HepG2 (cell line): ENCODE measurements around the gene SLC16A5. TPM values are rescaled to one million over a fixed set of nuclear protein-coding genes. Genes with fewer than 3 reads are reported as not detected.
A peak's percentile ranks its signal among the peaks of the same experiment; 100 is the strongest.

Experiments
- CBX2 ChIP-seq, 2 experiments: fragments of 200-600 bp in 1 of 2; sonication (generic); formaldehyde crosslinking in 1 of 2; IDR thresholded peaks; 2 replicates each; pipeline versions ENCODE4 v1.7.0 to v1.8.1; 2018 to 2022; ENCODE audit warnings: low read depth in 2 of 2, low read length in 1 of 2, mild to moderate bottlenecking in 1 of 2, missing genetic modification reagents in 1 of 2
- FOXO4 ChIP-seq: sonication (generic); formaldehyde crosslinking; conservative IDR thresholded peaks from 2 replicates; pipeline ENCODE4 v1.8.1; 2023; ENCODE audit warnings: missing genetic modification reagents
- IRF1 ChIP-seq: sonication (generic); formaldehyde crosslinking; IDR thresholded peaks from 2 replicates; pipeline ENCODE4 v1.4.0; 2020; ENCODE audit warnings: low read depth, mild to moderate bottlenecking, missing genetic modification reagents
- IRF2 ChIP-seq: IDR thresholded peaks from 2 replicates; pipeline ENCODE4 v1.6.1; 2018; ENCODE audit warnings: missing genetic modification reagents, missing compliant biosample characterization
- PHB2 ChIP-seq: fragments of 450-650 bp; IDR thresholded peaks from 2 replicates; pipeline ENCODE4 v1.6.1; 2018; ENCODE audit not compliant: partially characterized antibody
- PHF21A ChIP-seq: sonication (generic); formaldehyde crosslinking; IDR thresholded peaks from 2 replicates; pipeline ENCODE4 v1.5.0; 2020; ENCODE audit warnings: mild to moderate bottlenecking, missing genetic modification reagents
- POGK ChIP-seq: sonication (generic); formaldehyde crosslinking; conservative IDR thresholded peaks from 2 replicates; pipeline ENCODE4 v1.8.0; 2022; ENCODE audit warnings: mild to moderate bottlenecking, moderate library complexity, missing genetic modification reagents
- PPARG ChIP-seq: conservative IDR thresholded peaks from 2 replicates; pipeline ENCODE4 v1.6.1; 2016; ENCODE audit warnings: missing biosample characterization, missing genetic modification reagents
- SPEN ChIP-seq: sonication (generic); formaldehyde crosslinking; IDR thresholded peaks from 2 replicates; pipeline ENCODE4 v1.5.1; 2020; ENCODE audit warnings: low read depth, mild to moderate bottlenecking, missing genetic modification reagents
- TBP ChIP-seq: sonication (generic); formaldehyde crosslinking; IDR thresholded peaks from 2 replicates; pipeline ENCODE4 v1.5.0; 2020; ENCODE audit warnings: missing genetic modification reagents
- ZNF124 ChIP-seq: sonication (generic); formaldehyde crosslinking; IDR thresholded peaks from 2 replicates; pipeline ENCODE4 v1.4.0; 2020; ENCODE audit warnings: missing genetic modification reagents
- ZNF230 ChIP-seq: sonication (generic); formaldehyde crosslinking; IDR thresholded peaks from 2 replicates; pipeline ENCODE4 v1.4.0; 2020; ENCODE audit warnings: mild to moderate bottlenecking, missing genetic modification reagents
- ZNF292 ChIP-seq: sonication (generic); formaldehyde crosslinking; IDR thresholded peaks from 2 replicates; pipeline ENCODE4 v1.8.1; 2022; ENCODE audit warnings: mild to moderate bottlenecking, low read depth, missing genetic modification reagents, borderline replicate concordance
- ZNF549 ChIP-seq: sonication (generic); formaldehyde crosslinking; IDR thresholded peaks from 2 replicates; pipeline ENCODE4 v1.5.0; 2020; ENCODE audit warnings: missing genetic modification reagents
- ZNF619 ChIP-seq: sonication (generic); formaldehyde crosslinking; IDR thresholded peaks from 2 replicates; pipeline ENCODE4 v1.4.0; 2020; ENCODE audit warnings: mild to moderate bottlenecking, missing genetic modification reagents
- ZNF782 ChIP-seq: sonication (generic); formaldehyde crosslinking; IDR thresholded peaks from 2 replicates; pipeline ENCODE4 v1.4.0; 2020; ENCODE audit warnings: missing genetic modification reagents, mild to moderate bottlenecking, borderline replicate concordance
- ZSCAN29 ChIP-seq: sonication (generic); formaldehyde crosslinking; conservative IDR thresholded peaks from 2 replicates; pipeline ENCODE4 v1.4.0; 2020; ENCODE audit warnings: mild to moderate bottlenecking, missing genetic modification reagents
- polyA plus RNA-seq, 8 experiments: library from polyadenylated mRNA; depleted of rRNA in 3 of 8; stranded (reverse) in 7 of 8; unstranded in 1 of 8; fragments of >200 nt; fragmentation: Illumina TruSeq in 4 of 8; extraction: Trizol in 4 of 8; gene quantifications; 2 replicates each; pipeline versions ENCODE4 v1.2.1 to v1.2.3, GENCODE V29; 2011 to 2016; ENCODE audit warnings: low read depth in 4 of 8, missing spikeins in 1 of 8, mixed read lengths in 1 of 8; ENCODE audit not compliant: insufficient read depth in 1 of 8
- total RNA-seq, 5 experiments: library from RNA; depleted of rRNA; stranded (reverse); fragments of >200 nt; fragmentation: Illumina TruSeq; extraction: Trizol; gene quantifications; 2 replicates each; pipeline ENCODE4 v1.2.3, GENCODE V29; 2016; ENCODE audit warnings: low read depth in 1 of 5
- TF ChIP-seq, protein P1 (sequence below): sonication (generic); formaldehyde crosslinking; IDR thresholded peaks from 2 replicates; pipeline ENCODE4 v1.4.0; 2020; ENCODE audit warnings: missing genetic modification reagents
- TF ChIP-seq, protein P2 (sequence below): sonication (generic); formaldehyde crosslinking; IDR thresholded peaks from 2 replicates; pipeline ENCODE4 v1.4.0; 2020; ENCODE audit warnings: missing genetic modification reagents

Gene SLC16A5
- total and polyA plus RNA-seq, 2 of the 13 experiments (the other 11 are each of a cell fraction or from before 2014, with no cell fraction given): 0.69 to 5.6 TPM

DNA sequence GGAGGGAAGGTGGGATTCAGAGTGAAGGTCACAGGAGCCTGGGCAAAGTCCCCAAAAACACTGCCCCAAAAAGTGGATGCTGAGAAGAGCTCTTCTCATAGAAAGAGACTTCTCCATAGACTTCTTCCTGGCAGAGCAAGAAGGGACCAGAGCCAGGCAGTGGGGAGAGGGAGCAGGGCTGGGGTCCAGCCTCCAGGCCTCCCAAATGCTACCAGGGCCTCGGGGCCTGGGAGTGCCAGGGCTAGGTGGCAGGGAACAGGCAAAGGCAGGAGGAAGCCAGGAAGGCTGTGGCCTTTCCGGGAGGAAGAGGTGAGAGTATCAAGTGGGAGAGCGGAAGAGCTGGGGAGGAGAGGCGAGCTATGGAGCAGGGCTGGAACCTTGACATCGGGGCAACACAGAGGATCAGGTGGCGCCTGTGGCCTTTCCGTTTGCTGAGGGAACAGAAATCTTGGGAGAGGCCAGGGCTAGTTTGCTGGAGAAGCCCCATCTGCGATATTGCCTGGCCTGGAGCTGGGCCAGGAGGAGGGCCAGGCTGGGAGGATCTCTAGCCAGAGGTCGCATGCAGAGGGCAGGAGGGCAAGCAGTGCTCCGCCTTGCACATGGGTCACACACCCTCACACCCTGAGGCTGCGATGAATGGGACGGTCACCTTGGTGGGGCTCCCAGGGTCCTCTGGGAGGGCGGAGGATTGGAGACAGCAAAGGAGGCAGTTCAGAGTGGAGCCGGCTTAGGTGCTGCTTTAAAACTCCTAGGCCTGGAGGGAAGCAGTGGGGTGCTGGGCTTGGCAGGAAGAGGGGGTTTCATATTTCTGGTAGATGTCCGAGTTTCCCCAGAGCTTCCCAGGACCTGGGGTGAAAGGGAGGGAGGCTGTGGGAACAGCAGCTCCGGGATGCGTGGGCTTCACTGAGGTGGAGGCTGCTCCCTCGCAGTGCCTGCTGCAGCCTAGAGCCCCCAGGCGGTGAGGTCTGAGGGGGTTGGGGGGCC, 3.4 kb downstream of the SLC16A5 start (continued):
- TF ChIP-seq, protein P1, sequence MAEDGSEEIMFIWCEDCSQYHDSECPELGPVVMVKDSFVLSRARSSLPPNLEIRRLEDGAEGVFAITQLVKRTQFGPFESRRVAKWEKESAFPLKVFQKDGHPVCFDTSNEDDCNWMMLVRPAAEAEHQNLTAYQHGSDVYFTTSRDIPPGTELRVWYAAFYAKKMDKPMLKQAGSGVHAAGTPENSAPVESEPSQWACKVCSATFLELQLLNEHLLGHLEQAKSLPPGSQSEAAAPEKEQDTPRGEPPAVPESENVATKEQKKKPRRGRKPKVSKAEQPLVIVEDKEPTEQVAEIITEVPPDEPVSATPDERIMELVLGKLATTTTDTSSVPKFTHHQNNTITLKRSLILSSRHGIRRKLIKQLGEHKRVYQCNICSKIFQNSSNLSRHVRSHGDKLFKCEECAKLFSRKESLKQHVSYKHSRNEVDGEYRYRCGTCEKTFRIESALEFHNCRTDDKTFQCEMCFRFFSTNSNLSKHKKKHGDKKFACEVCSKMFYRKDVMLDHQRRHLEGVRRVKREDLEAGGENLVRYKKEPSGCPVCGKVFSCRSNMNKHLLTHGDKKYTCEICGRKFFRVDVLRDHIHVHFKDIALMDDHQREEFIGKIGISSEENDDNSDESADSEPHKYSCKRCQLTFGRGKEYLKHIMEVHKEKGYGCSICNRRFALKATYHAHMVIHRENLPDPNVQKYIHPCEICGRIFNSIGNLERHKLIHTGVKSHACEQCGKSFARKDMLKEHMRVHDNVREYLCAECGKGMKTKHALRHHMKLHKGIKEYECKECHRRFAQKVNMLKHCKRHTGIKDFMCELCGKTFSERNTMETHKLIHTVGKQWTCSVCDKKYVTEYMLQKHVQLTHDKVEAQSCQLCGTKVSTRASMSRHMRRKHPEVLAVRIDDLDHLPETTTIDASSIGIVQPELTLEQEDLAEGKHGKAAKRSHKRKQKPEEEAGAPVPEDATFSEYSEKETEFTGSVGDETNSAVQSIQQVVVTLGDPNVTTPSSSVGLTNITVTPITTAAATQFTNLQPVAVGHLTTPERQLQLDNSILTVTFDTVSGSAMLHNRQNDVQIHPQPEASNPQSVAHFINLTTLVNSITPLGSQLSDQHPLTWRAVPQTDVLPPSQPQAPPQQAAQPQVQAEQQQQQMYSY (CRISPR knock-in tag): peak; percentile 11; the same call in 1 of the 2 replicates
- TF ChIP-seq ZNF619 (CRISPR knock-in tag) (0 out of 2 replicates have a peak, but pooled peaks have one; percentile 17), SPEN (CRISPR knock-in tag) (peak; percentile 58), TBP (CRISPR knock-in tag) (no peak), ZNF549 (CRISPR knock-in tag) (no peak), POGK (CRISPR knock-in tag) (no peak), PHB2 (no peak), ZNF782 (peak; percentile 65; the same call in 1 of the 2 replicates), ZNF292 (peak; percentile 85), PHF21A (CRISPR knock-in tag) (peak; percentile 95), FOXO4 (CRISPR knock-in tag) (no peak), ZNF124 (CRISPR knock-in tag) (peak; percentile 53; the same call in 1 of the 2 replicates), CBX2 (IDR thresholded peaks at IDR 0.05; ENCODE audit: low read depth, low read length) (no peak), CBX2 (CRISPR knock-in tag; IDR thresholded peaks at IDR 0.05; ENCODE audit: low read depth) (no peak), ZSCAN29 (no peak; the same call in 1 of the 2 replicates), IRF2 (CRISPR knock-in tag) (peak; percentile 61; the same call in 1 of the 2 replicates), ZNF230 (CRISPR knock-in tag) (0 out of 2 replicates have a peak, but pooled peaks have one; percentile 50), IRF1 (CRISPR knock-in tag) (no peak), PPARG (CRISPR knock-in tag) (peak; percentile 44; the same call in 1 of the 2 replicates)
- TF ChIP-seq, protein P2, sequence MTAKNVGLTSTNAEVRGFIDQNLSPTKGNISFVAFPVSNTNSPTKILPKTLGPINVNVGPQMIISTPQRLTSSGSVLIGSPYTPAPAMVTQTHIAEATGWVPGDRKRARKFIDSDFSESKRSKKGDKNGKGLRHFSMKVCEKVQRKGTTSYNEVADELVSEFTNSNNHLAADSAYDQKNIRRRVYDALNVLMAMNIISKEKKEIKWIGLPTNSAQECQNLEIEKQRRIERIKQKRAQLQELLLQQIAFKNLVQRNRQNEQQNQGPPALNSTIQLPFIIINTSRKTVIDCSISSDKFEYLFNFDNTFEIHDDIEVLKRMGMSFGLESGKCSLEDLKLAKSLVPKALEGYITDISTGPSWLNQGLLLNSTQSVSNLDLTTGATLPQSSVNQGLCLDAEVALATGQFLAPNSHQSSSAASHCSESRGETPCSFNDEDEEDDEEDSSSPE (CRISPR knock-in tag): peak; percentile 55; the same call in 1 of the 2 replicates
